Stimulated activated CD8-positive, alpha-beta memory T cell treated with anti-CD3 and anti-CD28 coated beads, Interleukin-15, amount 100 ng/mL, for 4 hours (primary cell): ENCODE results near the gene CHRDL2.

Experiments used
- DNase-seq, 2 donors: peaks; one replicate each; pipeline ENCODE4 v3.0.0-alpha.2; 2020; ENCODE audit warnings: low read depth in 2 of 2

Gene CHRDL2

DNA sequence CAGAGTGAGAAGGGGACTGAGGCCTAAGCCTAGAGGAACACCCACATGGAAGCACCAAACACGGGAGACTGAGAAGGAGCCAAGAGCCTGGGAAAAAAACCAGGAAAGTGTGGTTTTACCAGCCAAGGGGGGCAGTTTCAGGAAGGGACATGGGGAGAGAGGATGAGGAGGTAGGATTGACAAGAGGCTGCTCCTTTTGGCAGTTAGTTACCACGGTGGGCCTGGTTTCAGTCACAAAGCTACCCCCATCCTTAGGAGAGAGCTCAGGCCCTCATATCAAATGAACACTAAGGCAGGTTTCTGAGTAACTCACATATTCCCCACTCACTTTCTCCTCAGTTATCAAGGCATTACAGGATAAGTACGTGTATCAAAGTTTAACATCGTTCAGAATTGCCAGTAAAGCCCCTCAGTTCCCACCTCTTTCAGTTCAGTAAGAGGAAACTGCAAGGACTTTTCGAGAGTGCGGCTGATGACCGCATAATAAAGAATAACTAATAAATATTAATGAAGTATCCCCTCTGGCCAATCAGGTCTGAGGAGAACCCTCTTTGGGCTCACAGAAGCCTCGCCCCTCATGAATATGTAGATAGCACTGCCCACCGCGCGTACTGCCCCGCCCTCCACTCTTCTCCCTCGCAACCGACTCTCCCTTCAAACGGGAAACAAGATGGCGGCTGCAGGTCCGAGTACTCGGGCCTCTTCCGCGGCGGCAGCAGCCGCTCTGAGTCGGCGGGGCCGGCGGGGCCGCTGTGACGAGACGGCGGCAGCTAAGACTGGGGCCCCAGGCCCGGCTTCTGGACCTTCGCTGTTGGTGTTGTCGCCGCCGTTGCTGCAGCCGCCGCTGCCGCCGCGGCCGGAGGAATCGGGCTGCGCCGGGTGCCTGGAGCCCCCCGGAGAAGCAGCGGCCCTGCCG, 17.2 kb upstream of the CHRDL2 start, which contains the start of gene RNF169:
TSS of gene RNF169 (plus strand) at position 639 of the 916 bp plus-strand sequence. CDS start at position 671, 32 bp downstream.
- peak; percentile 77 to 83 for DNase-seq

DNA sequence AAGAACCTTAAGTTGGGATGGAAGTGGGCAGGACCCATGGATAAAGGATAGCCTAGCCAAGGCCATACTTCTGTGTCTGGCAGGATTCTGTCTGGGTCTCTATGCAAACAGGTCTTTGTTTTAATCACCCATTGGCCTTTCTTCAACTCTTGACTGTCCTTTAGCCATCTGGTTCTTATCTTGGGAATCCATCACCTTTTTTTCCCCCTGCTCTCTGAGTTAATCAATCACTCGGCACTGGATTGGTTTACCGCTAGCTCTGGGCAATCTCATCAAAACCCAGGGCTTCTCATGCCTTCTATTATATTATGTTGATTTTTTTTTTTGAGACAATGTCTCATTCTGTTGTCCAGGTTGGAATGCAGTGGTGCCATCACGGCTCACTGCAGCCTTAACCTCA, 15.6 kb upstream of the CHRDL2 start:
- DNase-seq = no peak

DNA sequence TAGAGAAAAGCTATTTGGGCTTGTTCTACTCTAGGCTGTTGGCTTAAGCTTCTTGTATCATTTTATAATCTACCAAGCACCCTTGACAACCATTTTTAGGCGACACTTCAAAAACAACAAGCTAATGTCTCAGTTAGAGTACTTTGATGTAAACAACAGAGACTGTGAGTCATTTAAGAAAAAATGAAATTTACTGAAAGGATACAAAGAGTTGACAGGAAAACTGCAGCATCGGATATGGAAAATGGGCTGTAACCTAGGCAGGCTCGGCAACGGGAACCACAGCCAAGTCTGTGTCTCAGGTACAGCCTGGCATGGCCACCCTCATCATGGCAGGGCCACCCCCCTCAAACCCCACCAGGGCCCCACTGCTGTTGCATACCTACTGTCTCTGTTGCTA, 13.1 kb upstream of the CHRDL2 start:
- DNase-seq = no peak

DNA sequence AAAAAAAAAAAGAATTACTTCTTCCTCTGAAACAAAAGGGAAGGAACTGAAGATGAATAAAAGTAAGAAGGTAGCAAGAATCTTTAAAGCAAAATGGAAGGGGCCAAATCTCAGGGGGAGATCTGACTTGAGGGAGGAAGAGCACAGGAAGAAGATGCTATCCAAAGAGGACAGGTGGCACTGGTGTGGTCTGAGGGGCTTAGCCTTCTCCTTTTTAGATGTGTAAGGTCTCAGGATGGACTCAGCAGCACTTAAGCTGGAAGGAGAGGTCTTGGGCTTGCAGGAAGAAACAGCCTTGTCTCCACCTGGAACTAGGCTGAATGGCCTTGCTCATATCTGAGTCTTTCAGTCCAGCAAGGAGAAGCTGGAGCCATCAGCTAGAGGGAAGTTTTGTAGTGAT, 12.4 kb upstream of the CHRDL2 start:
- DNase-seq = no peak

DNA sequence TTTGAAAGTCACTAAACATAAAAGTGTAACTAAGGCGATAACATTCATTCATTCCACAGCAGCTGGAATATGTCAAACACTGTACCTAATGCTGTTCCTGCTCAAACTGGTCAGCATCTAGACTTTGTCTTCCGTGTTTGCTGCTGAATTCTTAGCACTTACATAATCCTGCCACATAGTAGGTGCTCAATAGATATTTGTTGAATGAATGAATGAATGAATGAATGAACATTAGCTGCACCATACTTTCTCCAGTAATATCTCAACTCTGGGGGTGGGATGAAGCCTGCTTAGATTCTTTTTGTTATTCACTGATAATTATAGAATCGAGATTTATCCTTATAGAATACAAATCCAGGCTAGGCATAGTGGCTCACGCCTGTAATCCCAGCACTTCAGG, 10.8 kb upstream of the CHRDL2 start:
- DNase-seq = no peak

DNA sequence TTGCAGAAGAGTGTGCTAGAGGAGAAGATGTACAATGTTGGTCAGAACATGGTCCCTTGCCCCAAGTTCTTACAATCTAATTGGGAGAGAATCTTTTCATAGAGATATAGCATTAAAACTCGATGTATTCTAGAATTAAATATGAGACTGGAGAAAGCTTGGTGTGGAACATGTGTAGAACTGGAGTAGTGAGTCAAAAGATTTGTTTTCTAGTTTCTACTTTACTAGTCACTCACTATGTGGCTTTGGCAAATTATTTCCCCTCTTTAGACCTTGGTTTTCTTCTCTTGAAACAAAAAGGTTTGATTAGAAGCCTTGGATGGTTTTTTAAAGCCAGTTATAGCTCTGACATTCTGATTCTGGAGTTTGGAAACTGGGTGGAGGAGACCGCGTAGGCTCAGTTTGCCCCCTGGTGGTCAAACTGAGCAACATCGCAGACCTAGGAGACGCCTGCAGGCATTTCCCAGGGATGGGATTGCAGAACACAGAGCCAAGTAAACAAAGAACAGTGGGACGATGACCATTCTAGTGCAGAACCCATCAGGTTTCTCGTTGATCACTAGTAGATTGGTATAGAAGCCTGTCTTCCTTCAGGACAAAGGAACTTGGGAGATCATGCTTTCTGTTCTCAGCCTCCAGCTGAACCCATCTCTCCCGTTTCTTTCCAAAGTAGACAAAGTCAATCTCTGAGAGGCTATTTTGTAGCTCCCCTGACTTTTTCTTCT, 8.5 kb upstream of the CHRDL2 start:
- no peak for DNase-seq

DNA sequence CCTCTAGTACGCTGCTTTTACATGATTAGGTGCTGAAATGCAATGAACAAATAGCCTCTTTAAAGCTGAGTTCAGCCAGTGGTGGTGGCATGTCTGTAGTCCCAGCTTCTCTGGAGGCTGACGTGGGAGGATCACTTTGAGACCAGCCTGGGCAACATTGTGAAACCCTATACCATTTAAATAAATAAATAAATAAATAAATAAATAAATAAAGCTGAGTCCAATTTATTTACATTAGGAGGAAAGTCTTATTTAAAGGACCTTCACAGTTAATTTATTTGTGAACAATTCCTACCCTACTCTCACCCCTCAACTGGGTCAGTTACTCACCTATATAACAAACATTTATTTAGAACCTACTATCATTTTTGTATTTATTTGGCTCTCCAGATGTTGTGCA, 4.8 kb upstream of the CHRDL2 start:
- no peak for DNase-seq

DNA sequence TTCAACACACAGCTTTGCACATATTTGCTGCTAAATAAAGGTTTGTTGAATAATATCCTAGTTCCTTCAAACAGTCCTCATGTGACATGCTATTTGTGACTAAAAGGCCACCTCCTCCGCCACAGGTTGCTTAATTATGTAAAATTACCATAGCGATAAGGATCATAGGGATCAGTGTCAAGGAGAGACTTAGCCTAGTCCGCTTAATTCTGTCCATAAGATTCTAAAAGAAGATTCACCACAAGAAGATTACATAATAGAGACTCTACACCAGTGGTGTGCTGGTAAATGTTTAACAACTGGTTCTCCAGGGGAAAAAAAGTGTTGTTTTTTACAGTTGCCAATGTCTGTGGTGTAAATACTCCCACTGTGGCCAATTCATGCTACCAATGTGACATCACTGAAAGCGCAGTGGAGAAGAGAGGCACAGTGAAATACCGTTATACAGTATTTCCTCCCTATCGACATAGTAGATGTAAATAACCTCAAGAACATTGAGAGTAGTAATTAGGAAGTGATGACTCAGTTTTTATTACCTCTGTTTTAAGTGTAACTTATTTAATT, 4.2 kb upstream of the CHRDL2 start:
- DNase-seq = no peak

DNA sequence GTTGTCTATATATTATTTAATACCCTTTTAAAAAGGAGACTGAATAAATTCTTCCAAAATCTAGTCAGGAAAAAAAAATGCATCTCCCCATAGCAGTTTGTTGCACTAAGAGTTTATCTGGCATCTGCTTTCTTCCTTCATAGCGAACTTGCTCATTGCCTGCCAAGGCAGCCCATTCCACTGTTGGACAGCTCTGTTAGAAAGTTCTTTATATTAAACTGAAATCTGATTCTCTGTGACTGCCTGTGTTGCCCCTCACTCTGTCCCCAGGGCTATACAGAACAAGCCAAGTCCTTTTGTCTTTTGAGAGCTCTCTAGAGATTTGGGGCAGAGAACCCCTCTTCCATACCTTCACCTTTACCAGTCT, 3.3 kb upstream of the CHRDL2 start:
- DNase-seq = no peak

DNA sequence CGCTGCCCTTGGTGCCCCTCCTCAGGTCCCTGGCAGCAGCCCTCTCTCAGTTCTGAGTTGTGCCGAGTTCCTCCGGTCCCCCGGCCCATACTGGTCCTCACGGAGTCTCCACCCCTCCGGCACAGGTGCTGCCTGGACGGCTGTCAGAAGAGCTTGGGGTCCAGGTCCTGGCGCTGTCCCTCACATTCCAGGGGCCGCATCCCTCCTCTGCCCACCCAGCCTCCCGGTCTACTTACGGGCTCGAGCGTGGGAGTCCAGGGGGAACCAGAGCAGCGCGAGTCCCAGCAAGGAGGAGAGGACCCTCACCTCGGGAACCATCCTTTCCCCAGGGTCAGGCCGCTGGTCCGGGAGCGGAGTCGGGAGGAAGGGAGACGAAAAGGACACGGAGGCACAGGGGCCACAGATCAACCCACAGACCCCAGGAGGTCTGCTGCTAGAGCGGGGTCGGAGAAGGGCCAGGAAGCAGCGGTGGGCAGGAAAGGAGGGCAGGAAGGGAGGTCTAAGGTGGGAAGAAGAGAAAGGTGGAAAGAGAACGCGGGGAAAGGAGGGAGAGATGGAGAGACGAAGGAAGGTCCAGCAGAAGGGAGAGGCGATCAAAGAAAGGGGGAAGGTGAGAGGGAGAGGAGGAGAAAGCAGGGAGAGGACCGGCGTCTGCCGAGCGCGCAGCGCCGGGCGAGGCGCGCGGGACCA, 510 bp downstream of the CHRDL2 start:
- DNase-seq = no peak

DNA sequence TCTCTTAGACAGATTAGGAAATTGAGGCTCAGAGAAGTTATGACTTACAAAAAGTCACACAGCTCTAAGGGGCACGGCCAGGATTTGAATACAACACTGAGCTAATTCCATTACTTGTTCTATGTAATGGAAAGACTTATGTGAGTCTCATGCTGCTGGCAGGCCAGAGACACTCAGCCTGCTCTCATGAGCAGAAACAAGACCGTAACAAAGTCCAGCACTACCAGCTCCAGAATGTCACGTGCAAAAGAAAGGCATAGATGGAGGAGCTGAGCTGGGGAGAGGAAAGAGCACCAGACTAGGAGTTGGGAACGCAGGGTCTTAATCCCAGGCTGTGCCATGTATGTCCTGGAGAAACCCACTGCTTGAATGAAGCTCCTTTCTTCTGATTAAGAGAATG, 1.8 kb downstream of the CHRDL2 start:
- DNase-seq = no peak

DNA sequence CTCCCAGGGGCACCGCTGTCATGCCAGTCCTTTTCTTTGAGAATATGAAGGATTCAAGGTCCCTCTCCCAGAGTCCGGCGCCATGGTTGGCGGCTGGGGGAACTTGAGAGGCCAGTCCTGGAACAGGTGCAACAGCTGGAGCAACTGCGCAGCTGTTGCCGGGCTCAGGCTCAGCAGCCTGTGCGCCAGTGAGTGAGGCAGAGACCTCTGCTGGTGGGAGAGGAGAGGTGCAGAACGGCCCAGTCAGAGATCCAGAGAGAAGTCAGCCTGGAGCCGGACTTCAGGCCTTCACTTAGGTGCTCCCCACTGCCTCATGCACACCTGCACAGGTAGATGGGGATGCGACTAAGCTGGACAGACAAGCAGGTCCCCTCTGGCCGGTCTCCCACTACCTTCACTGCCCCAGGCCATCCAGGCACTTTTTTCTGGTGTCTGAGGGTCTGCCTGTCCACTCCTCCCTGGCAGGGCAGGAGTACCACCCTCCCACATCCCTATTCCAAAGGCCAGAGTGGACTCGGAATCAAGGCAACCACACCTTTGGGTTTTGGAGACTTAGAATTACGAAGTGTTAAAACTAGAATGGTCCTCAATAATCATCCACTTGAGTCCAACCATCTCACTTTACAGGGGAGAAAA, 4.6 kb downstream of the CHRDL2 start:
- DNase-seq = peak in 1 of 2 donors; percentile 10

DNA sequence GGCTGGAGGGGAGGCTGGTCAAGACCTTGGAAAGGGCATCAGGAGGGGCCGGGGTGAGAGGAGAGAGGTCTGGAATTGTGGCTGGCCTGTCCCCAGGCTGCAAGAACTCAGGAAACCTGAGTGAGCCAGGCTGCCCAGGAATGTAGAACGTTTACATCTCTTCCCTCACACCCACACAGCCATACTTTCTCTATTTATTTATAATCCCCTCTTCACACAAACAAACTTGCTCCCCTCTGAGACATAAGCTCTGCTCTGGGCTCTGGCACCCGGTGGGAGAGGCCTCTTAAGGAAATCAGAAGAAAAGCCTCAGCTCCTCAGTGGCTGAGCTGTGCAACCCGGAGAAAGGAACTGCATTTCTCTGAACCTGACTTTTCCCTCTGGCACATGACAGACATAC, 5.5 kb downstream of the CHRDL2 start:
- no peak for DNase-seq

DNA sequence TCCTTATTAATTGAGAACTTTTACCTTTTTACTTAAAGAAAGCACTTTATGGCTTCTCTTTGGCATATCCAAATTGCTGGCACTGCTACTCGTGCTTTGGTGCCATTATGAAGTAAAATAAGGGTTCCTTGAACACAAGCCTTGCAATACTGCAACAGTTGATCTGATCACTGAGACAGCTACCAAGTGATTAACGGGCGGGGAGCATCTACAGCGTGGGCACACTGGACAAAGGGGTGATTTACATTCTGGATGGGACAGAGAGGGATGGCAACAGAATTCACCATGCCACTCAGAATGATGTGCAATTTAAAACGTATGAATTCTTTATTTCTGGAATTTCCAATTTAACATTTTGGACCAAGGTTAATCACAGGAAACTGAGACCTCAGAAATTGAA, 7.7 kb downstream of the CHRDL2 start:
- no peak for DNase-seq

DNA sequence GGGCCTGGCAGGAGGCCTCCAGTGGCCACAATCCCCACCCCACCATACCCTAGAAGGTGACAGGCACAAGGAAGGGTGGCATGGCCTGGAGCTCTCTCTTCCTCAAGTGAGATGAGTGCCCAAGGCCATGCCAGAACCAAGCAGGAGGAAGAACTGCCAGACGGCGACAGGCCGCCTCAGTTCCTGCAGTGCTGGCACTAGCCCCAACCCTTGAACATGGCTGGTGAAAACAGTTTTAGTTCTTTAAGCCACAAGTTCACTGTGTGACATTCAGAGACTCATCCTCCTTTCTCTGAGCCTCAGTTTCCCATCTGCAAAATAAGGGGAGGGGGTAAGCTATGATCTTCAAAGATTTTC, 9.8 kb downstream of the CHRDL2 start:
- DNase-seq = no peak

DNA sequence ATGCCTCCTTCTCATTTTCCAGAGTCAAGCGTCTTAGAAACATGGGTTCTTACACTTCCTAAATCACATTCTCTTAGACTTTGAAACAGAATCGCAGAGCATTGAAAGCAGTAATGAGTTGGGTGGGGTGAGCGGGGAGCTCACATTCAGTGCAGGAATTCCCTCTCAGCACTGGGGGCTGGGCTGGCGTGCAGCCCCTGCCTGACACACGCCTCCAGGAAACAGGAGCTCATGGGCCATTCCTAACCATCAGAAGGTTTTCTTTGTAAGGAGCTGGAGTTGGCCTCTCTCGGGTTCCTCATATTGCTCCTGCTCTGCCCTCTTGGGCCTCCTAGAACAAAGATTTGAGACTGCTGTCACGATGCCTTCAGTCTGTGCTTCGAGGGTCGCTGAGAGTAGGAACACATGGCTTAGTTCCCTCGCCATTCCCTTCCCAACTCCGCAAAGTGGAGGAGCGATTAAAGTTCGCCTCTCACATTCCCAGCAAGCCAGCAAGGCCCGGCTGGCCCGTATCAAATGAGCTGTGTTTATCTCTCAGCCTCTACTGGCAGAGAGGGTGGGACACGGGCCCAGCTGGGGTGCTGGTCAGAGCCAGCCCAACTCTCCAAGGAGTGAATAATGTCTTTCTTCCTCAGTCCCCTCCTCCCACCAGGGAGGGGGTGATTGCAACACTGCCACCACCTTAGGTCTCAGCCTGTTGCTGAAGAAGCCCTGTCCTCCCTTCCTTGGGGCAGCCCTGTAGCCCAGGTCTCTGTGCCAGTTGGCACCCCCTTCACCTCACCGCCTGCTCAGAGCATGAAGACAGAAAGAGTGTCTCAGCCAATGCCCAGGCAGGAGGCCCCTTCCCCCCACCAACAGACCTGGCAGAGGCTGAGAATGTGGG, 10.4 kb downstream of the CHRDL2 start:
- no peak for DNase-seq

DNA sequence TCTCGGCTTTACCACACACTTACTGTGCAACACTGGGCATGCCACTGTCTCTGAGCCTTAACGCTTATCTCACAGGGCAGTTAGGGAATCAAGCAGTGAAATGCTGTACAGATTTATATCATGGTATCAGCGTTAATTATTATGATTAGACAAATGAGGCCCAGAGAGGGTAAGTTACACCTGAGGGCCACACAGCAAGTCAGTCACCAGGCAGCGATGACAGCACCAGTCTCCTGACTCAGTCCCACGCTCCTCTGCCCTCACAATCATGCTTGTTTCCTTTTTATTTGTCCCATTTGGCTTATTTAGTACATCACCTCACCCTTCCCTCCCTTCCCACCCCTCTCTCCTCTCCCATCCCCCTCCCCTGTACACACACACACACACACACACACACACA, 12.2 kb downstream of the CHRDL2 start:
- DNase-seq = no peak

DNA sequence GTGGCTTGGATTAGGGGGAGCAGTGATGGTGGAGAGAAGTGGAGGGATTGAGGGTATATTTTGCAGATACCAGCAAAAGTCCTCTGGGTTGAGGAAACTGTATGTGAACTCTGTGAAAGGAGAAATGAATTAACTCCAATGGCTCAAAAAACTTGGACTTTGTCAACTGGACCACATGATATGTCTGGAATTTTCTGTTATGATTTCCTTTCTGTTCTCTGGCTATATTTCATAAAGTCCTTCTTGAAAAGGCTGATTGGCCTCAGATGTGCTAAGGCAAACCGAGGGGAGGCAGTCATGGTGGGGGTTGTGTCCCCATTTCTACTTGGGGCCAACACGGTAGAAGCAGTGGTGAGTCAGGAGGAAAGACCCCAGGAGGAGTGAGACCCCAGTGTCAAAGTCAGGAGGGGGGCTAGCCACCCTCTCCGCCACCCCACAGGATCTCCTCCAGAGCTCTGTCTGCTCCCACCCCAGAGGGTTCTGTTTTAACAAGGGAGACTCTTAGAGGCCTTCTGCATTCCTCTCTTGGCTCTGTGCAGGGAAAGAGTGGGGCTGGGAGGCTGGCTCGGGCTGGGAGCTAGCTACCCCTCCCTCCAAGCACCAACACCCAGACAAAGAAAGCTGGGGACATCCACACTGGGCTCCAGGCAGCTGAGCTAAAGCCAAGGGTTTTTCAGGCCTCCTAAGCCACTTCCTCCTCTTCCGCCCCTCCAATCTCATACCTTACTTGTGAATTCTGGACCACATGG, 13.8 kb downstream of the CHRDL2 start:
- no peak for DNase-seq

DNA sequence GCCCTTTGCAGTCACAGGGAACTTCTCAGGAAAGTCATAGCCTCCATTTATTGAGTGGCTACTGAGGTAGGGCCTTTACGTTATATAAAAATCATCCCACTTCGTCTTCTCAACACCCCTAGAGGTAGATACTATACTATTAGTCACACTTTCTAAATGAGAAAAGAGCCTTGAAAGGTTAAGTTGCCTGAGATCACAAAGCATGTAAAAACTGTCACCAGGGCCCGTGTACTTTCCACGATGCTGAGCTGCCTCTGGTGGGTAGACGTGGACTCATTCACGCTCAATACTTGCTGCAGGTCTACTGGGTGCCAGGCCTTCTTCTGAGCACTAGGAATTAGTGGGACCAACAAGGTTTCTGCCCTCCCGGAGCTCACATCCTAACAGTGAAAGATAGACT, 16.3 kb downstream of the CHRDL2 start:
- DNase-seq = no peak

DNA sequence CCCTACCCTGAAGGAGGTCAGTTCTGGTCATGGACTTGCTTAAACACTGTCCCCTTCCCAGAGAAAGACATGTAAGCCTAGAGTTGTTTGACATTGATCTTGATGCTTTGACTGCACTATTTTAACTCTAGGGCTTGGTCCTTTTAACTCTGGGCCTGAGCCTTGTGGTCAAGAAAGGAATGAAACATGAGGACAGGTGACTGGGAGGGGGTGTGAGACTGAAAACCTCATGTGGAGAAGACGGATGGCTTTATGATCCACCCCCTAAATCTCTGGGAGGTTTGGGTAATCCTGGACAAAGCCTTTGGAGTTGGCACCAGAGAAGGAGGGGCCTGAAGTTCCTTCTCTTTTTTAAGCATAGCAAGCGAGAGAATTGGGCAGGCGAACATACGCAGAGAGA, 17.5 kb downstream of the CHRDL2 start:
- DNase-seq = no peak
